HG03442 (cell line): ENCODE data around the gene SORCS1.
A peak's percentile ranks its signal among the peaks of the same experiment; 100 is the strongest.

Source experiments
- ATAC-seq: cut with Tn5 transposase; IDR thresholded peaks from one replicate; pipeline ENCODE4 v1.9.1; 2021; ENCODE audit warnings: mild to moderate bottlenecking, moderate library complexity; ENCODE audit not compliant: unreplicated experiment

The SORCS1 gene

DNA sequence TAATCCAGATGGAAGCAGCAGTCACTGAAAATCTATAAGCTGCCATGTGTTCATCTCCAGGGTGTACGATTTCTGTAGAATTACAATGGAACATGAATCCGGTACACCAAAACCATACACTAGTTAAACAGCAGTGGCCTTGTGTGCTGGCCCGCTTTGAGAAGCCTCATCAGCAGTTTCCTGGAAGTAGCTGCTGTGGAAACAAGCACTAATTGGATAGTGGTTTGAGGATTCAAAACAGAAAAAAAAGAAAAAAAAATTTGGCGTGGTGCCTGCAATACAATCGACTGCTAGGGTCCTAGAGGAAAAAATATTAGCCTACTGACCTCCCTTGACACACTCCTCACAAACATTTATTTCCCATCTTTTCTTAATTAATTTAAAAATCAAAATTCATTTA, 545.9 kb downstream of the SORCS1 start:
- ATAC-seq, result no peak

DNA sequence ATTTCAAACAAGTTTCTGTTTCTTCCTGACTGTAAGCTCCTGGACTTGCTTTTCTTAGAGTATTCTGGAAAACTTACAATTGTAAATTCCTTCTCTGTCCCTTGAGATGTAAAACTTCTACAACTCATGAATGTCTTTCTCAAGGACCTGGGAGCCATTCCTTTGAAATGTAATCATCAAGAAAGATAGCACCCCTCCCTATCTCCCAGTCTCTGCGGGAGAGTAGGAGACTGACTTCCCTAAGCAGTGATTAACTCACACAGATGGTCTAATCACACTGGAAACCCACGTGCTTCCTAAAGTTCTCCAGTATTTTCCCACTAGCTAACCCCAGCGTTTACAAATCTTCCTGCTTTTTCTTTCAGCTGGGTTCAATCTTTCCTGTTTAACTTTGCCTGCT, 549.4 kb downstream of the SORCS1 start:
- no peak for ATAC-seq

- no peak for ATAC-seq
These were observed 550.2 kb downstream of the SORCS1 start for GRCh38 chr10:106614293-106614692.

DNA sequence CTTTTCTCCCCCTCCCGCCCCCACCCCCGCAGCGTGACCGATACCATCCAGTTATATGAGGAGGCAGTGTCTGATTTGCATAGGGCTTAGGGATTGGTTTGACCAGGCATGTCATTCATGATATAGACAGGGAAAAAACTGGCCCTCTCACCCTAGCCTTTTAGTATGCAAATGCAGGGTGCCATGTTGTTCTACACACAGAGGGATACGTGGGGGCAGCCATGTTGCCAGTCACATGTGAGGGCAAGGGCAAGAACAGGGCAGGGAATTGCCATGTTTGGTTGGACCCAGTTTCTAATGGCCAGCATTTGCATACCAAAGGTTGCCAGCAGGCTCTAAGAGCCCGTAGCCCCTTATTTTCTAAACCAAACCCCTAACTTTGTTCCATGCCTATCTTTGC, 552.1 kb downstream of the SORCS1 start:
- ATAC-seq, result no peak

DNA sequence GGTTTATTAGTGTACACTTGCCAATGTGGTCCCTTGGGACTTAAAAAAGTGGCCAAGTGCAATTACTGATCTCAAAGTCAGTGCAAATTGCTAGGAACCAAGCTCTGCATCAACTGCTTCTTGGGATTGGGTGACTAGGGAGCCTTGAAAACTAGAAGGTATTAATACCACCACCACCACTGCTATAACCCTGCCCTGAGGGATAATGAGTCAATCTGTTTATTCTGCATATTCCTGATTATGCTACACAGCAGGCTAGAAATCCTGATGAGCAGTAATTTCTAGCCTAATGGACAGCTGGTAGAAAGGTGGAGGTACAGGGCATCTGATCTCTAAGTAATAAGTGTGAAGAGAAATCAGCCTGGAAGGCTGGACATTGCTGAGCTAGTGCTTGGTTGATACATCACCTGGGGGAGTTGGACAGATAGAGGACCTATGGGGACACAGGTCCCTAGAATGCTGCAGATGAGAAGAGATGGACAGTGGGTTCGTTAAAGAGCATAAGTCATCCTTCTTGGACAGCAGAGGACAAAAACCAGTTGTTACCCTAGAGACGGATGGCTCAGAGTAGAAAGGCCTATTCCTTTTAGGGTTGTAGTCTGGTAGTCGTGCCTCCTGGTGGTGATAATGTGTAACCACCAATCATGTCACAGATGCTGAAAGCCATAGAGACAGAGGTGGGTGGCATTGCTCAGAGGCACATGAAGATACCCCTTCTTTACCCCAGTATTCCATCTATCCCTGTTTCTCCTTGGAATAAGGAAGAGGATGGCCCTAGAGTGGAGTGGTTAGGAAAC, 554.8 kb downstream of the SORCS1 start:
- peak; percentile 51 for ATAC-seq

GRCh38 chr10:106608066-106608465, 556.4 kb downstream of the SORCS1 start:
- ATAC-seq, result no peak

GRCh38 chr10:106595281-106595680, 569.2 kb downstream of the SORCS1 start:
- ATAC-seq, result no peak

DNA sequence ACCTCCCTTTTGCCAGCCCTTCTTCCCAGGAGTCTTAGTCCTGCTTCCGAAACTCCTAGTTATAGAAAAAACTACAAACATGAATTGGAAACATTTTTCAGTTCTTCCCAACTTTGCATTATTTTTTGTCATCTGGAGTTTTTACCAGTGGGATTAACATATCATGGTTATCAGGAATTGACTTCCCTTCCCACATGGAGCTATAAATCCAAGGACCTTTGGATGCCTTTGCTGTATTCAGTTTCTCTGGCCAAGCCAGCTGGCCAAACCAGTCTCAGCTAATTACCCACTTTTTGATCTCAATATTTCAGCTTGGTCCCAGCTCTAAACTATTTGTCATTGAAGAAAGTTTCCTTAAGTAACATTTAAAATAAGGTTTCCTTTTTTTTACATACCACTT, 570.6 kb downstream of the SORCS1 start:
- no peak for ATAC-seq

GRCh38 chr10:106592396-106592795, 572.1 kb downstream of the SORCS1 start:
- ATAC-seq, result no peak

- ATAC-seq, result no peak
These were observed 582.2 kb downstream of the SORCS1 start for GRCh38 chr10:106582291-106582690.

- no peak for ATAC-seq
These were observed 586.8 kb downstream of the SORCS1 start for GRCh38 chr10:106577756-106578155.

GRCh38 chr10:106577266-106577665, 587.2 kb downstream of the SORCS1 start:
- no peak for ATAC-seq

DNA sequence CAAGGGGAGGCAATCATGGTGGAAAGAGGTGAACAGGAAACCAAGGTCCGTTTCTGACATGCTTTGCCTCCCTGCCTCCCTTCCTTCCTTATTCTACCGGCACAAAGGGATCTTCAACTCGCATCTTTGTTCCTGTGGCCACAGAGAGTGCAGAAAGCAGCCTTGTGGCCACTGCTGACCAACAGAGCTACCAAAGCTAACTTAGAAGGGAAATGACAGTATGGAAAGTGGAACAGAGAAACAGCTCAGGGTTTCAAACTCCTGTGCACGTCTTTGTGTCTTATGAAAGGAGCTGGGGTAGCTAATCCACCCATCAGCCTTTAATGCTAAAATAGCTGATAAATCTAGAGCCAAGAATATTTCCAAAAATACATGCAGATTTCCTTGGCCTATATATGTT, 588.0 kb downstream of the SORCS1 start:
- ATAC-seq, result peak; percentile 50

GRCh38 chr10:106573106-106573505, 591.4 kb downstream of the SORCS1 start:
- ATAC-seq, result no peak

GRCh38 chr10:106571192-106571946, 593.1 kb downstream of the SORCS1 start:
- no peak for ATAC-seq

- no peak for ATAC-seq
These were observed 594.2 kb downstream of the SORCS1 start for GRCh38 chr10:106570268-106570667.

DNA sequence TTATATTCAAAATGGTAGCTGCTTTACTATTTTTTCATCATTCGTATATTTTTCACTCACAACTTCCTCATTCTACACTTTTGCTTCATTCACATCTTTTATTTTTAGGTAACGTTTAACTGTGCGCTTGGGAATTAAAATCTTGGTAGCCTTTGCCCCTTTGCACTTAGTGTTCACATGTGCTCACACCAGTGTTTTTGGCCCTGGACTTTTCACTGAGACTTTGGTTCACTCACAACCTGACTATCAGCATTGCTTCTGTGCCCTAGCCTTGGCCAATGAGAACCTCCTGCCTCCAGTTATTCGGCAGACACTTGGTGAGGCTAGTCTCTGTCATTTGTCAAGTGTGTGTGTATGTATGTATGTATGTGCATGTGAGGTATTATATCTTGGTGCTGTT, 596.9 kb downstream of the SORCS1 start:
- ATAC-seq, result no peak

- ATAC-seq, result no peak
These were observed 597.6 kb downstream of the SORCS1 start for GRCh38 chr10:106566873-106567272.

DNA sequence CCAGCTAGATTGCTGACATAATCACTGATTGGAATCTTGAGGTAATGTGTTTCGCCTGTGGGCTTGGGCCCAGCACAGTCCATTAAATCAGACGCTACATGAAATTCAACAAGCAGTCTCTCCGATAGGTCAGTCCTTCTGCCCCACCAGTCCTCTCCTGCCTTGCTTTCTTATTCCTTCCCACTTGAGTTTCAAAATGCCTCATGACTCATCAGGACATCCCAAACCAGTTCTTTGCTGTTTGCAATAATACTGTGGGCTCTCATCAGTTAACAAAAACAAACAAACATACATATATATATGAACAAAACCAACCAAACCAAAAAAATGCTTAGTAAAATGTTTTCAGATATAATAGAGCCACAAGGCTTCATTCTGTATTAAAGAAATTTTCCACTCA, 599.0 kb downstream of the SORCS1 start:
- no peak for ATAC-seq

DNA sequence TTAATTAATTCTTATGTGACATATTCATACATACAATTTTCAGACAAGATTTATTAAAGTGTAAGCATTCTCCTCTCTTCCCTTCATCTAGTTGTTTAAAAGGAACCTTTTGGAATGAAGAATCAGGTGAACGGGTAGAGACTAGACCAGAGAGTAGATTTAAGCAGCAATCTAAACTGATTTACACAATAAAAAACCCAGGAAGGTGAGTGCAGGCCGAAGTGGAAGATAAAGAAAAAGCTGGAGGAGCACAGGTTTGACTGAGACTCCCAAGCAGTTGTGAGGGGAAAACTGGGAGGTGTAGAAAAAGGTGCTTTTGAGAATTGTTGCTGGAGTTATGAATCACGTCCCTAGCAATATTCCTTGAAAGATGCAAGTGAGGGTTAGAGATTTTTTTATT, 601.1 kb downstream of the SORCS1 start:
- ATAC-seq, result no peak

DNA sequence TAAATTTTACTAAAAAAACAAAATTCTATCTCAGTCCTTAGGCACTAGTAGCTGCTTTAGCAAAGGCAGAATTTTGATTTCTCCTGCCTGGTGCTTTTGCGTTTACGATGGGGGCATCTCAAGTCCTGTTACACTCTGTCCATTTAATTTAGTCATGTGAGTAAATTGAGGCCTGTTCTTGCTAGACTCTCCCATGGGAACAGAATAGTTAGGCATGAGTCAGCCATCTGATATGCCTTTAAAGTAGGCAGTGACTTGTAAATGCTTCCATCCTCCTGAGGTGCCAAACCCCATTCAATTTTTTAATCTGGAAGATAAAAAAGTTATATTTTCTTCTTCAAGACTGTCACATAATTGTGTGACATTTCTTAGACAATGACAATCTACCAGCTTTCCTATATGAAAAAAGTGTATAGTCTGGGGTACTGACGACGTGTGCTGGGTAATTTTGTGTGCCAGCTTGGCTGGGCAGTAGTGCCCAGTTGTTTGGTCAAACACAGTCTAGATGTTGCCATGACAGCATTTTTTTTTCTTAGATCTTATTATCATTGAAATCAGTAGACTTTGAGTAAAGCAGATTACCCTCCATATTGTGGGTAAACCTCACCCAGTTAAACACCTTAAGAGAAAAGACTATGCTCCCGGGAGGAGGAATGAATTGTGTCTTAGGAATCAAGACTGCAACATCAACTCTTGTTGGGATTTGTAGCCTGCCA, 603.4 kb downstream of the SORCS1 start:
- no peak for ATAC-seq

- no peak for ATAC-seq
These were observed 605.1 kb downstream of the SORCS1 start for GRCh38 chr10:106559442-106559841.
